ENCODE data around the gene TCF4.

DNA sequence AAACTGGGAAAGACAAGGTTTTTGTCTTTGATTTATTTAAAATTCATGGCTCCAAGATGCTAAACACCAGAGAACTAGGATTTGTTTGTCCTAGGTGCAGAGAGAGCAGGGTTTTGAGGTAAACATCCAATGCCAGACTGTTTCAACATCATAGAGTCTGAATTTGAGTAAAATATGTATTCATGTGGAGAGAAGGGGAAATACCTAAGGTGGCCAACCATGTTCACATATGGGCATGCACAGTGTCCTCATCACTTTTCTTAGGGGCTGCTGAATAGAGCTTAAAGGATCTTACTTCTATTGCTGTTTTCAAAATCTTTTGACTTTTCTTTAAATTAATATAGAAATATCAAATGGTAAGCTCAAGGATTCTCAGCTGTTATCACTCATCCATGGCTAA, 341.7 kb downstream of the TCF4 start:
- TF ChIP-seq, protein P1, sequence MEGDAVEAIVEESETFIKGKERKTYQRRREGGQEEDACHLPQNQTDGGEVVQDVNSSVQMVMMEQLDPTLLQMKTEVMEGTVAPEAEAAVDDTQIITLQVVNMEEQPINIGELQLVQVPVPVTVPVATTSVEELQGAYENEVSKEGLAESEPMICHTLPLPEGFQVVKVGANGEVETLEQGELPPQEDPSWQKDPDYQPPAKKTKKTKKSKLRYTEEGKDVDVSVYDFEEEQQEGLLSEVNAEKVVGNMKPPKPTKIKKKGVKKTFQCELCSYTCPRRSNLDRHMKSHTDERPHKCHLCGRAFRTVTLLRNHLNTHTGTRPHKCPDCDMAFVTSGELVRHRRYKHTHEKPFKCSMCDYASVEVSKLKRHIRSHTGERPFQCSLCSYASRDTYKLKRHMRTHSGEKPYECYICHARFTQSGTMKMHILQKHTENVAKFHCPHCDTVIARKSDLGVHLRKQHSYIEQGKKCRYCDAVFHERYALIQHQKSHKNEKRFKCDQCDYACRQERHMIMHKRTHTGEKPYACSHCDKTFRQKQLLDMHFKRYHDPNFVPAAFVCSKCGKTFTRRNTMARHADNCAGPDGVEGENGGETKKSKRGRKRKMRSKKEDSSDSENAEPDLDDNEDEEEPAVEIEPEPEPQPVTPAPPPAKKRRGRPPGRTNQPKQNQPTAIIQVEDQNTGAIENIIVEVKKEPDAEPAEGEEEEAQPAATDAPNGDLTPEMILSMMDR (optimal IDR thresholded peaks at IDR 0.05 in 1 of 3, IDR thresholded peaks at IDR 0.05 in 1 of 3, conservative IDR thresholded peaks at IDR 0.05 in 1 of 3; ENCODE audit: extremely low read depth in 1 of 3, insufficient read depth in 2 of 3, low read length in 3 of 3), result no peak
- no peak for TF ChIP-seq EZH2 (IDR thresholded peaks at IDR 0.05; ENCODE audit: low read length)

Data from keratinocyte (primary cell).